ENCODE measurements around the gene DDX51.

- TF ChIP-seq CTCF (IDR thresholded peaks at IDR 0.05) (no peak), ZFX (IDR thresholded peaks at IDR 0.05; ENCODE audit: borderline replicate concordance) (no peak)
Observed at GRCh38 chr12:132179431-132180362, 35.6 kb upstream of the DDX51 start.

Measured in 22Rv1 (cell line).